ENCODE measurements around the gene HDAC4. TPM values are rescaled to one million over a fixed set of nuclear protein-coding genes. Genes with fewer than 3 reads are reported as not detected.

Gene HDAC4
- total RNA-seq, 1 donor from 2014 or later, result 11.8 TPM

DNA sequence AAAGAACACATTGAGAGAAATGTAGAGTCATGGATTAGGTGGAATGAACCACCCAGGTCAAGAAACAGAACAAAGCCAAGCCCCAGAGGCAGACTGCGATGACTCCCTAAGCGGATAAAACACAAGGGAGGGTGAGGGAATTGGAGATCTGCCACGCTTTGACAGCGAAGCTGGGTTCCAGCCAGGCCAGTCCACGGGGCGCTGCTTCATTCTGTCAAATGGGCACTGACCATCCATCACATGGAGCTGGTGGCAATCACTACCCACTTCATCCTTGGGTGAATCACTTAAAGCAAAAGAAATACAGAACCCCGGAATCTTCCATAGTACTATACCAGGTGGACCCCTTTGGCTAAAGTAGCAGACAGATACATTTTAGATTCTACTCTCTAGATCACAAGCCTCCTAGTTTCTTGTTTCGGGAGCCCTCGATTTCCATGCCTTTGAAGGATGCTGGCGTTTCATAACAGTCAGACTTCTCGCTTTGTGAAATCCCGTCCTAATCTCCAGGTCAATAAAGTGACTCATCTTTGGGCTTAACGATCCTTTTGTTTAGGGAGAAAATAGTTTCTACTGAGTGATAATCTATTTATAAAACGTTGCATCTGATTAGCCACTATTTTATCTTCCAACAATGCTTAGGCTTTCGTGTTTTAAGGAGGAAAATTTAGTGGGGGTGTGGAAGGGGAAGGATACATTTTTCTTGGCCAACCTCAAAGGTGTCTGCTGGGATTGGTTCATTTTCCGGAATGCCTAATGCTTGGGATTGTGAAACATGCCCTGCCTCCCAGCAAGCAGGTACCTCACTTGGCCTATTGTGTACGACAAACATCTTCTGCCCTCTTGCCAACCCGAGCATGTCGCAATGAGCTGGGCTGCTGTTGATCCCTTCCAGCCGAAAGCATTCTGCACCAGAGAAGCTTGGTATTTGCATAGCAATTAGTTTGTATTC is 44.1 kb upstream of the HDAC4 start:
- peak; percentile 68 for DNase-seq (ENCODE audit: low read depth)
- Histone ChIP-seq H3K4me1 (ENCODE audit: insufficient read depth, low read length) (peaks cover 18% of the 10 kb centered on the region), H3K79me2 (ENCODE audit: insufficient read depth, low read length) (no peaks in the 10 kb centered on the region), H3K36me3 (ENCODE audit: insufficient read depth, low read length) (no peaks in the 10 kb centered on the region), H3K4me2 (ENCODE audit: low read length) (peak overlapping the region; percentile 30), H3K27me3 (ENCODE audit: insufficient read depth, low read length) (peaks cover 4% of the 10 kb centered on the region), H3K27ac (ENCODE audit: low read depth, low read length) (no peak overlapping the region), H3K9me3 (ENCODE audit: insufficient read depth, low read depth, low read length) (no peaks in the 10 kb centered on the region), H2AFZ (ENCODE audit: low read depth, low read length) (no peak overlapping the region), H4K20me1 (ENCODE audit: insufficient read depth, low read length) (no peaks in the 10 kb centered on the region), H3K9ac (ENCODE audit: low read length) (no peak overlapping the region), H3K4me3 (ENCODE audit: insufficient read depth, low read depth, low read length) (no peak overlapping the region)
- no peaks in the 10 kb centered on the region for H3K36me3 Mint-ChIP-seq (ENCODE audit: low read depth, unreplicated experiment)
- H3K4me1 Mint-ChIP-seq (ENCODE audit: low read depth, unreplicated experiment), result peaks cover 9% of the 10 kb centered on the region
- peaks cover 9% of the 10 kb centered on the region for H3K9me3 Mint-ChIP-seq (ENCODE audit: unreplicated experiment)
- H3K27me3 Mint-ChIP-seq (ENCODE audit: low read depth, unreplicated experiment), result peaks cover 29% of the 10 kb centered on the region
- no peak overlapping the region for H3K27ac Mint-ChIP-seq (ENCODE audit: unreplicated experiment)
- no peak overlapping the region for H3K4me3 Mint-ChIP-seq (ENCODE audit: unreplicated experiment)
- FAIRE-seq, result peak; percentile 73
- TF ChIP-seq, protein P1, sequence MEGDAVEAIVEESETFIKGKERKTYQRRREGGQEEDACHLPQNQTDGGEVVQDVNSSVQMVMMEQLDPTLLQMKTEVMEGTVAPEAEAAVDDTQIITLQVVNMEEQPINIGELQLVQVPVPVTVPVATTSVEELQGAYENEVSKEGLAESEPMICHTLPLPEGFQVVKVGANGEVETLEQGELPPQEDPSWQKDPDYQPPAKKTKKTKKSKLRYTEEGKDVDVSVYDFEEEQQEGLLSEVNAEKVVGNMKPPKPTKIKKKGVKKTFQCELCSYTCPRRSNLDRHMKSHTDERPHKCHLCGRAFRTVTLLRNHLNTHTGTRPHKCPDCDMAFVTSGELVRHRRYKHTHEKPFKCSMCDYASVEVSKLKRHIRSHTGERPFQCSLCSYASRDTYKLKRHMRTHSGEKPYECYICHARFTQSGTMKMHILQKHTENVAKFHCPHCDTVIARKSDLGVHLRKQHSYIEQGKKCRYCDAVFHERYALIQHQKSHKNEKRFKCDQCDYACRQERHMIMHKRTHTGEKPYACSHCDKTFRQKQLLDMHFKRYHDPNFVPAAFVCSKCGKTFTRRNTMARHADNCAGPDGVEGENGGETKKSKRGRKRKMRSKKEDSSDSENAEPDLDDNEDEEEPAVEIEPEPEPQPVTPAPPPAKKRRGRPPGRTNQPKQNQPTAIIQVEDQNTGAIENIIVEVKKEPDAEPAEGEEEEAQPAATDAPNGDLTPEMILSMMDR (IDR thresholded peaks at IDR 0.05; ENCODE audit: insufficient read depth, low read depth, low read length), result no peak
- TF ChIP-seq EZH2 (IDR thresholded peaks at IDR 0.05; ENCODE audit: insufficient read depth, low read length), result no peak

DNA sequence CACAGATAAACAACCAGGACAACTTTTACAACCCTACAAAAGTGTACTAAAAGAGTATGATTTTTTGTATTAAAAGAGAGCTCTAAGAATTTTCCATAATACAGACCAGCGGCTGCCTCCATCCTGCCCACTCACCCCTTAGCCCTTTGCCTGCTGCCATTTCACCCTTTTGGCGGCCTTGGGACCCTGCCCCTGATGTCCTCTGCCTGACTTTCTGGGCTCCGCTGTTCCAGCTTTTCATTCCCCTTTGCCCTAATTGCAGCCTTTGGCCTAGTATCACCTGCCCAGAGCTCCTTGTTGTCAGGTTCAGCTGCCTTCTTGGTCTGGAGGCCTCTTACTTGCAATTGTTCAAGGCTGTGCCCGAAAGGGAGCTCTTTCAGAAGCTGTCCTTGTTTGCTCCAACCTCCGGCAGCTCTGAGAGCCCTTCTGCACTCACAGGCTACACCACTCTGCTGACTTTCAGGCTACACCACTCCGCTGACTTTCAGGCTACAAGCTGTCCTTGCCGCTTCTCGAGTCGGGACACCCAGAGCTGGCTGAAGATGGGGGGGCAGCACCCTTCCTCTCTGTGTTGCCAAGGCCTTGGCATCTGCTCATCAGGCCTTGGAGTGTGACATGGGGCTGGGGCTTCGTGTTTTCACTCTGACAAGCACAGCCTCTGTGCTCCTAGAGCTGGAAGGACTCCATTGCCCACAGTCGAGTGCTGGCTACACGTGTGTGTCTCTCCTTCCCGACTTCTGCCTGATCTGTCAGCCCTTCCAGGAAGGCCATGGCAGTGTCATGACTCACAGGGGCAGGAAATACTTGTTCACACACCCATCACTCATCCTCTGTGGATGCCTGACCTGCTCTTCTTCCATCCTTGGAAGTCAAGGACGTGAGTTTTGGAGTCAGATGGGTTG is 43.1 kb upstream of the HDAC4 start:
- Histone ChIP-seq H3K27me3 (ENCODE audit: insufficient read depth, low read length) (peaks cover 4% of the 10 kb centered on the region), H3K9me3 (ENCODE audit: insufficient read depth, low read depth, low read length) (no peaks in the 10 kb centered on the region), H3K4me1 (ENCODE audit: insufficient read depth, low read length) (peaks cover 18% of the 10 kb centered on the region), H3K36me3 (ENCODE audit: insufficient read depth, low read length) (no peaks in the 10 kb centered on the region), H3K79me2 (ENCODE audit: insufficient read depth, low read length) (no peaks in the 10 kb centered on the region), H3K27ac (ENCODE audit: low read depth, low read length) (no peak overlapping the region), H4K20me1 (ENCODE audit: insufficient read depth, low read length) (no peaks in the 10 kb centered on the region), H3K4me2 (ENCODE audit: low read length) (peak overlapping the region; percentile 30), H2AFZ (ENCODE audit: low read depth, low read length) (no peak overlapping the region), H3K9ac (ENCODE audit: low read length) (no peak overlapping the region), H3K4me3 (ENCODE audit: insufficient read depth, low read depth, low read length) (no peak overlapping the region)
- peak; percentile 47 for FAIRE-seq
- peaks cover 35% of the 10 kb centered on the region for H3K27me3 Mint-ChIP-seq (ENCODE audit: low read depth, unreplicated experiment)
- peak; percentile 67 for DNase-seq (ENCODE audit: low read depth)
- H3K4me1 Mint-ChIP-seq (ENCODE audit: low read depth, unreplicated experiment), result peaks cover 9% of the 10 kb centered on the region
- no peak overlapping the region for H3K4me3 Mint-ChIP-seq (ENCODE audit: unreplicated experiment)
- TF ChIP-seq, protein P1 (IDR thresholded peaks at IDR 0.05; ENCODE audit: insufficient read depth, low read depth, low read length), result no peak
- no peak for TF ChIP-seq EZH2 (IDR thresholded peaks at IDR 0.05; ENCODE audit: insufficient read depth, low read length)
- no peaks in the 10 kb centered on the region for H3K36me3 Mint-ChIP-seq (ENCODE audit: low read depth, unreplicated experiment)
- peaks cover 9% of the 10 kb centered on the region for H3K9me3 Mint-ChIP-seq (ENCODE audit: unreplicated experiment)
- H3K27ac Mint-ChIP-seq (ENCODE audit: unreplicated experiment), result no peak overlapping the region
